DMS53 treated with DMSO at 0.1 percent for 48 hours (cell line): ENCODE measurements around the gene TOX3.

ENCODE experiments used
- DNase-seq: peaks from one replicate; lab custom pipeline; 2025; ENCODE audit not compliant: unreplicated experiment; lab: John Stamatoyannopoulos, UW

Gene TOX3

DNA sequence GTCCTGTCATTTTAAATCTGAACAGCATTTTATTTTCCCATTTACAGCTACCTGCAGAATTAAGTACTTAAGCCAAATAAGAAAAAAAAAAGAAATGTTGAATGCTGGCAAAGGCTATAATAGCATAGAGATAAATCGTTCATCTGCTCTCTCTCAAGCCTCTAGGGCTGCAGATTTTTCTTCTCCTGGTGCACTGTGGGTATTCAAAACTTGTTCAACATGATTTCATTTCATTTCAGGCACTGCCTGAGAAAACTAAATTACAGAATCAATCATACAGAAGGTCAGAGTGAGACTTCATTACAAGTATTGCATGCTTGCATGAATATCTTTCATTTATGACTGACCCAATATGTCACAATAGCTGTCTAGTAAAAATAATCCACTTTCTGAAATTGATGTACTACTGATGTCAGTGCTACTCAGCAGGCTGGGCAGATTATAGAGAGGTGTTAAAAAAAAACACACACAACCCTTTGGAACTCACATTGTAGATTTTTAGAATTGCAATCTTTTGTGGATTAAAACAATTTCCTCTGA, 86.2 kb downstream of the TOX3 start:
- no peak for DNase-seq

DNA sequence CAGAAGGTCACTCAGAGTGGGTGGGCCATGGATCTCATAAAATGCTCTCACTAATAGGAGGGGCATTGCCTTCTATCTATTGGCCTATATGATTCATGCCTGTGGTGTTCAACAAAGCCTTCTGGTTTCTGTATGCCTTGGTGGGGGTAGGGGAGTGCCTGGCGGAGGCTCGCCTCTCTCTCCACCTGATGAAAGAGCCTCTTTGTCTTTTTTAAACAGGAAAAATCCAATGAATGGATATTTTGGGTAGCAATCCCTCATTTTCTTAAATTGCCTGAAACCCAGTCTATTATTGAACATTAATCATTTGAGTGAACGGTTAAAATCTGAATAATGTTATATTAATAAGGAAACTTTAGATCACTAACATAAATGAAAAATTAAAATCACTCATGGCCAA, 90.6 kb downstream of the TOX3 start:
- DNase-seq, result no peak

DNA sequence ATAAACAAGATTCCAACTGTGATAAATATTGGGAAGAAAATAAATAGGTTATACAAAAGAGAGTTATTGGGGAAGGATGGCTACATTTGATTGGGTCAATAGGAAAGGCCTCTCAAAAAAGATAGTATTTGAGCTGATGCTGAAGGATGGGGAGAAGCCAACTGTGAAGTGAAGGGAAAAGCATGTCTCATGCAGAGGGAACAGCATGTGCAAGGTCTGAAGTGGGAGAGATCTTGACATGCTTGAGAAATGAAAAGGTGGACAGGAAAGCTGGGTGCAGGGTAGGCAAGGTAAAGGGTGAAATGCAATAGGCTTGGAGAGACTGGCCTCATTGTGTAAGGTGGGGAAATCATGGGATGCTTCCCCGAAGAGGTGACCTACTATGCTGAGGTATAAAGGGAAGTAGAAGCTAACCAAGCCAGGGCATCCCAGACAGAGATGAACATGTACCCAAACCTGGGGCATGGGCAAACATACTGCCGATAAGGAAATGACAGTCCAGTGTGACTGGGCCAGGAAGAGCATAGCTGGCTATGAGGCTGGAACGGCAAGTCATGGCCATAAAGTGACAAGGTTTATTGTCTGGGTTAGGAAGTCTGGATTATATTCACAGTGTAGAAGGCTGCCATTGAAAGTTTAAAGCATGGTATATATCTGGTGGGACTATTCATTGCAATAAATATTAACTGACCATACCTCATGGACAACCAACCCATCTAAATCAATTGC, 91.2 kb downstream of the TOX3 start:
- DNase-seq, result no peak

DNA sequence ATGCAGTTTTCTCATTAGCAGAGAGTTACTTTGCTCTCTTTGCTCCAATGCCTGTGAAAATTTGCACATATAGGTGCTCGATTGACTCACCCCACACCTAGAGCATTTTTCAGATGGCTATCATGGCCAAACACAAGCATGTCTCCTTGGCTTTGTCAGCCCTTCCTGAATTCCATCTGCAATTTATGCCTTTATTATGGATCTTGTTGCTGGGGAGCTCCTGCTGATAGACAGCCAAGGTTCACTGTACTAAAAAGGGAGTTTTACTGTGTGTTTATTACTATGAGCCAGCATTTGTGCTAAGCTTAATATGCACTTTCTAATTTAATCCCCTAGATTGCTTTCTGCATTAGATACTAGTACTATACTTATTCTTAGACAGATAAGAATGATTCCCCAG, 93.3 kb downstream of the TOX3 start:
- DNase-seq, result no peak

DNA sequence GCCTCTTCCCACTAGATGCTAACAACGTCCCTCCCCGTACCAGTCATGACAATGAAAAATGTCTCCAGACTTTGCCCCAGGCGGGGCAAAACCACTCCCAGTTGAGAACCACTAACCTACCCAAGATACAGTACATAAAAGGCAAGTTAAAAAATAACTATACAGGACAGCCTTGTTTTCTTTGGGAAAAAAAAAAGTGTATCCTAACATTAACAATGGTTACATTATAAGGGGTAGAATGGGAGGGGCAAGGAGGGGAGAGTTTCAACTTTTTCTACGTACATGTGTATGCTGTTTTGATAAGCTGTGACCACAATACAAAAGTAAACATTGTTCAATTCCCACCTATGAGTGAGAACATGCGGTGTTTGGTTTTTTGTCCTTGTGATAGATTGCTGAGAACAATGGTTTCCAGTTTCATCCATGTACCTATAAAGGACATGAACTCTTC, 94.9 kb downstream of the TOX3 start:
- no peak for DNase-seq

DNA sequence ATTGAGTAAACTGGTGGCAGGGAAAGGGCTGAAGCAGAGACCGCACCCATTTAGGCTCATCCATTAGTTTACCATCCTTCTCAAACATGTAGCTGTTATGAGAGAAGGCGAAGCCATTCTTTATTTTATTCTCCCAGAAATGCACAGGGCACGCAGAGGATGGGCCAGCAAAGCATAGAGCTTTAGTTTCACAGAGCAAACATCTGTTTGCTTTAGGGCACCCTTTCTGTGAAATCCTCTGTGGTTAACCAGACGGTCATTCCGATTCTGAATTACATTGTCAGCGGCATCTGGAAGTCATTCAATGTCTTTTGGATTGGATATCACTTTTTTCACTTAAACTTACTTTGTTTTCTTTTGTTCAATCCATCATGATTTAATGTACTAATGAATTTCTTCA, 96.0 kb downstream of the TOX3 start:
- DNase-seq, result no peak

DNA sequence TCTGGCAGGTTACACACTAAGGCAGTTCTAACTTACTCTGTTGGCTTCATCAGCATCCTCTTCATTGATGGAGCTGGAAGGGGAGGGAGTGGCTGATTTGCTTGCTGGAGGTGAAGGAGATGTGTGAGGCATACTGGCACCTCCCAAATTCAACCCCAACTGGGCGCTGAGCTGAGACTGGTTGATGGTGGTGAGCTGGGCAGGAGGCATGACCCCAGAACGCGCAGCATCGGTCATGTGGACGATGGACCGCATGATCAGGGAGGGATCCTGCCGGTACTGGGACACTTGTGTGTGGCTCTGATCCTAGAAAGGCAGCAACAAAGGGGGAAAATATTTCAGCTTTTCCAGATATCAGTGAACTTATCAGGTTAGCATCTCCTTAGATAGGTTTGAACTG, 96.7 kb downstream of the TOX3 start:
- DNase-seq, result no peak

- DNase-seq, result no peak
Observed at GRCh38 chr16:52446080-52446479, 100.9 kb downstream of the TOX3 start.

GRCh38 chr16:52441886-52442285, 105.1 kb downstream of the TOX3 start:
- no peak for DNase-seq

DNA sequence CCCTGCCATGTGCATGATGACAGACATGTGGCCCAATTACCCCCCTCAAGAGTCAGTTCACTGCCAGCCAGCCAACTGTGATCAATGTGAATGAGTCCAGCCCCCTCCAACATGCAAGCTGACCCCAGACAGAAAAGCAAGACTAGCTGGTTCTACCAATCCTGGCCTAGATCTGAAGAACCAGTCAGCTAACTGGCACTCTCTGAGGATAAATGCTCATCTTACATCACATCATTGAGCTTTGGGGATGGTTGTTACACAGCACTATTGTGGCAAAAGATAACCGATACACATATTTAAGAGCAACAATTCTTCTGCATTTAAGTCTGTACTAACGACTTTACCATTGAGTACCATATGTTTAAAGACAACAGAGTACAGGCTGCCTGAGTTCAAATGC, 106.7 kb downstream of the TOX3 start:
- DNase-seq, result no peak

DNA sequence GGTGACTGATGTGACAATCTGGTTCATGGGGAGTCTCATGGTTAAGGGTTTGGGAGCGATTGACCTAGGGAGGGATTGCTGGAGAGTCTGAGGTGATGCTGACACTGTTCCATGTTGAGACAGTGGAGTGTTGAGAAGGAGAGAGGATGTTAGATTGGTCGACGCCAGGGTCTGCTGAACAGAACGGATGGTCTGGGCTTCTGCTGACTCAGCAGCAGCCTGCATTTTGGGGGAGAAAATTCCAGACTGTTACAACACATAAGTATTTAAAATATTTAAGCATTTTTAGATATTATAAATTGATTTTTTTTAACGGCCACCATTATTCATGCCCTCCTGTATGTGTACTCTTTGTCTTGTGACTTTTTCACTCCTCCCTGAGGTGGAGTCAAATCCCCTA, 107.2 kb downstream of the TOX3 start:
- no peak for DNase-seq

DNA sequence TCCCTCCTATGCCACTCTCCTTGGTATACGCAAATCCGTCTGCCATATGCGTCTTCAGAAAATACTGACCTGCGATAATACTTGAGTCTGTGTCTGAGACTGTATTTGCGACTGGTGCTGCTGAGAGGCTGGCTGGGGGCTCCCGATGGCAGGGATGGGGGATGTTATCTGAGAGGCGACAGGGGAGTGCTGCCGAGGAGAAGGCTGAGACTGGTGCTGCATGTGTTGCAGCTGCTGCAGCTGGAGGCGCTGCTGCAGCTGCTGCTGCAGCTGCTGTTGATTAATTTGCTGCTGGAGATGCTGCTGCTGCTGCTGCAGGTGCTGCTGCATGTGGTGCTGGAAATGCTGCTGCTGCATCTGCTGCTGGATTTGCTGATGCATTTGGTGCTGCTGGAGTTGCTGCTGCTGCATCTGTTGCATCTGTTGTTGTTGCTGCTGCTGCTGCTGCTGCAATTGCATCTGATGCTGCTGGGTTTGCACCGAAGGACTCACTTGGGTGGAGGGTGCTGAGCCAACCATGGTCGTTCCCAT, 107.7 kb downstream of the TOX3 start:
- no peak for DNase-seq

DNA sequence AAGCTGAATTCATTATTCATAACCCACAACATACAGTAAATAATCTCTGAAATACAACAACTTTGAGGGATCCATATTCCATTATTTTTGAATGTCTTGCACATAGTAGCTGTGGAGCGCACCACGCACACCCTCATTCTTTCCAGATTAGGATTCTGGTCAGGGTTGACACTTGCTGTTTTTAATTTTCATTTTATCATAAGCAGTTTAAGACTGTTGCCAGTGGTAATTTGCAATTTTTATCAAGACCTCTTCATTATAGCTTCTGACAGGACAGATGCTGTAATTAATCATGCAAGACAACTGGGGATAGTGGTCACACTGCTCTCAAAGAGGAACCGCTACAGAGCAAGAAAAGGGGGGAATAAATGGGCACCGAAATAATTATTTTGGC, 109.7 kb downstream of the TOX3 start:
- DNase-seq, result no peak

DNA sequence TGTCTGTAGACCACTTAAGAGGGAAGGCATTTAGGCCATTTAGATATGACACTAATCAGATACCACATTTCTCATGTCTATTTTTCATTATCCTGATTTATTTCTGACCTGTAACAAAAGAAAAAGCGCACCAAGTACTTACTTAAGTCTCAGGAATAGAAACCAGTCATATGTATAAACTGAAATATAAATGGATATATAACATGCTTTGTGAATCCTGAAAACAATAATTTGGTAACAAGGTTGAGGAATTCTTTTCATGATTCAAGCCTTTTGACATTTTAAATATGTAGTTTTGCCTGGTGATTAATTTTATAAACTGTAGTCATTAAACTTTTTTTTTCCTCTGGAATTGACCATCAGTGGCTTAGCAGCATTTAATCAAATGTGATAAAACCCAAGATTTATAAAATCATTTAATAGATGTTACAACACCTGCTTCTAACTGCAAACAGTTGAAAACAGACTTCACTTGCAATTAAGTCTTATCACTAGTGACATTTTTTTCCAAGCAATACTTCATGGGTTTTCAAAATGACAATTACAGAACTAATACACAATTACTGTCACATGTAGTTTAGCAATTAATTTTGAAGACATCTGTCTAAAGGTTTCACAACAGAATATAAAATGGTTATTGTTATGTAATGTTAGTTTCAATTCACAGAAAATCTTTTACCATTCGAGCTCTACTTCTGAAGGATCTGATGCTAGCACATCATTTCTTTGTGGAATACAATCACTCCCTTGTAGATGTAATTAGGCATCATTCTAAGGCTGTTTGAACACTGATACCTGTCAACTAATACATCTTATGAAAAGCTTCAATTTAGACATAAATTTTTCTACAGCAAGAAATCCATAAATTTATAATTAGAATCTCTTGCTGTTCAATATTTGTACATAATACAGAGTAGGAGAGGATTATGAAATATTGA, 110.3 kb downstream of the TOX3 start:
- DNase-seq, result no peak

DNA sequence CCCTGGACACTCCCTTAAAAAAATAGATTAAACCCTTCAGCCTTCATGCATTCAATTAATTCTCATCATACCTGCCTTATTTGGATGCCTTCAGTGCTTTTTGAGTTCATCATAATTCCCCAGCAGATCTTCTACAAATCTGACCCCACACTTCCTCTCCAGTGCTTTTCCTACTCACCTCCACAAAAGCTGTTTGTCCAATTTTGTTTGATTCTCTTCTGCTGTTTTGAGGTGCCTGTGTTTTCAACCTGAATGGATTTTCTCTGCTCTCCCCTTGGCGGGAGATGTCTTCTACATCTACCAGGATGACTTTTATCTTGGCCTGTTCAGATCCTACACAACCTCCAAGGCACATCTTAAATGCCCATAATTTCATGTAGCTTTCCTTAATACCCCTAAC, 112.7 kb downstream of the TOX3 start:
- DNase-seq, result no peak

DNA sequence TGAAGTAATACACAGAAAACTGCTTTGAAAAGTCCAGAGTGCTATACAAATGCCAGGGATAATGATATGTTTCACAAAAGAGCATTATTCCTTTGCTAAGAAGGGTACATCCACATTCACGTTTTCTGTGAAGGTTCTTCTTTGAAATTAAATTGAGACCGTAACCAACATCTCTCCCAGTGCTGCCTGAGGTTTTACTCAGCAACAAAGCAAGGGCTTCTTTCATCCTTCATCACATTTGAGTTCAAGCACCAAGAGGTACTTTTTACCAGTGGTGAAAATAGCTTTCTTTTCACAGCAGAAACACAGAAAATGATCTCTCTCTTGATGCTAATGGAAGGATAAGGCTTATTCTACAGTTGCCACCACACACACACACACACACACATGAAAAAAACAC, 113.3 kb downstream of the TOX3 start:
- DNase-seq, result no peak

DNA sequence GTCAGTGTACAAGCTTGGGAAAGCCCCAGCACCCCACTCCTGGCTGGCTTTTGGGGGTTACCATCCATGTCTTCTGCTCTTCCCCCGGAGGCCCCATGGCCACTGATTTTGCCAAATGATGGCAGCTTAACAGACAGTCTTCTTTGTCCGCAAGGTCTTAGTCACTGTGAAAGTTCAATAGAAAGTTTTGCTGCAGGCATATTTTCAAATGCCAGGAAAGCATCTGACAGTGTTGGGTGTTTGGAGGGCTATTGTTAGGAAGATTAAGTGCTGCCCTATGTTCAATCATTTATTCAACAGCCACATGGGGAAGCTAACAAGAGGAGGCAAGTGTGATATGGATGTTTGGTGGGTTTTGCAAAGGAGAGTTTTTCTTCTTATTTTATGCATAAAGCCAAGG, 122.4 kb downstream of the TOX3 start:
- DNase-seq, result no peak

DNA sequence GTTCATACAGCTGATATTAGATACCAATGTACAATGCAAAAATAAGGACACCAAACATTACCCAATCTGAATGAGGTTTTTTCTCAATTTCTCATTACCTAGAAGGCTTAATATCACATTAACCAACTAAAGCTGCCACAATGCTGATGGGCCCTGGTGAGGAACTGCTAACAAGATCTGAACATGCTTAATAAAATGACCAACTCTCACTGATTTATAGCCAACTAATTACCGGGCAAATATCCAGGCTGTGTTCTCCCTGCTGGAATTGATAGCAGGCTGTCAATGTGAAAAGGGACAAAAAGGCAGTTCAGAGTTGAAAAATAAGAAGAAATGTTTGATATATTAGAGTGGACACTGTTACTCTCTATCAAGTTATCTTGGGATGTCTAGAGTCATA, 124.6 kb downstream of the TOX3 start:
- DNase-seq, result no peak

DNA sequence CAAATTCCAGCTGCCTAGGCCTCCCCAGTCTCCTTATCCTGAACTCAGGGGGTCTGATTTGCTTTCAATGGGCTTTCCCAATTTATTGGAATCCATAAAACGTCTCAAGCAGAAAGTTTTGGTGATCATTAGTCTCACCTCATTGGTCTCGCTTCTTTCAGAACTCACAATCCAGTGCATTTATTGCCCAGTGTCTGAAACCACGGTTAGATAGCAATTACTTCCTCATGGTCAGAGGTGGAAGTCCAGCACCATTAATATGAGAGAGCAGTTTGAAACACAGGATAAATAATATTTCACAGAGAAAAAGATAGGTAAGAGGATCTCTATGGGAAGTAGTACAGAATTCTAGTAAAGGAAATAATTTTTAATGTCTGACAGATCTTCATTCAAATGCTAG, 128.7 kb downstream of the TOX3 start:
- DNase-seq, result no peak

DNA sequence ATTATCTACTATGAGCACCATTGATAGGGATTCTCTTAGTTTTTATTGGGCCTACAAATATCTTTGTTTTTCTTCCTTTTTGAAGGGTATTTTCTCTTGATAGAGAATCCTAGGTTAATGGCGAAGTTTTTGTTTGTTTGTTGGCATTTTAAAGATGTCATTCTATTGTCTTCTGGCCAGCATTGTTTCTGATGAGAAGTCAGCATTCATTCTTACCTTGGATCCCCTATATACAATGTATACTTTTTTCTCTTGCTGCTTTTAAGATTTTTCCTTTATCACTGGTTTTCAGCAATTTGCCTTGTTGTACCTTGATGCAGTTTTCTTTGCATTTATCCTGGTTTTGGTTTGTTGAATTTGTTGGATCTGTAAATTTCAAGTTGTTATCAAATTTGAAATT, 130.1 kb downstream of the TOX3 start:
- no peak for DNase-seq

- no peak for DNase-seq
Observed at GRCh38 chr16:52411011-52411410, 135.9 kb downstream of the TOX3 start.
